H54 (cell line): ENCODE results near the gene PRSS36.
A peak's percentile ranks its signal among the peaks of the same experiment; 100 is the strongest.

Experiments used
- DNase-seq: peaks from one replicate; pipeline ENCODE4 v3.0.0; 2011; ENCODE audit warnings: low spot score, mixed read lengths; ENCODE audit not compliant: insufficient read length
- FAIRE-seq: peaks from 3 replicates; lab custom pipeline; 2011; peaks lifted over from hg19 to GRCh38; lab: Jason Lieb, UNC
- POLR2A ChIP-seq: IDR thresholded peaks from 2 replicates; pipeline ENCODE4 v1.6.1; 2011; ENCODE audit warnings: low read depth, mild to moderate bottlenecking, low read length

The PRSS36 gene

GRCh38 chr16:31188450-31189411 lies 38.9 kb upstream of the PRSS36 start:
- no peak for DNase-seq
- no peak for FAIRE-seq

GRCh38 chr16:31187808-31188189 lies 37.9 kb upstream of the PRSS36 start:
- TF ChIP-seq POLR2A, result no peak
- no peak for DNase-seq
- no peak for FAIRE-seq

More at GRCh38 chr16:31188450-31189411, 38.9 kb upstream of the PRSS36 start:
- TF ChIP-seq POLR2A, result no peak

DNA sequence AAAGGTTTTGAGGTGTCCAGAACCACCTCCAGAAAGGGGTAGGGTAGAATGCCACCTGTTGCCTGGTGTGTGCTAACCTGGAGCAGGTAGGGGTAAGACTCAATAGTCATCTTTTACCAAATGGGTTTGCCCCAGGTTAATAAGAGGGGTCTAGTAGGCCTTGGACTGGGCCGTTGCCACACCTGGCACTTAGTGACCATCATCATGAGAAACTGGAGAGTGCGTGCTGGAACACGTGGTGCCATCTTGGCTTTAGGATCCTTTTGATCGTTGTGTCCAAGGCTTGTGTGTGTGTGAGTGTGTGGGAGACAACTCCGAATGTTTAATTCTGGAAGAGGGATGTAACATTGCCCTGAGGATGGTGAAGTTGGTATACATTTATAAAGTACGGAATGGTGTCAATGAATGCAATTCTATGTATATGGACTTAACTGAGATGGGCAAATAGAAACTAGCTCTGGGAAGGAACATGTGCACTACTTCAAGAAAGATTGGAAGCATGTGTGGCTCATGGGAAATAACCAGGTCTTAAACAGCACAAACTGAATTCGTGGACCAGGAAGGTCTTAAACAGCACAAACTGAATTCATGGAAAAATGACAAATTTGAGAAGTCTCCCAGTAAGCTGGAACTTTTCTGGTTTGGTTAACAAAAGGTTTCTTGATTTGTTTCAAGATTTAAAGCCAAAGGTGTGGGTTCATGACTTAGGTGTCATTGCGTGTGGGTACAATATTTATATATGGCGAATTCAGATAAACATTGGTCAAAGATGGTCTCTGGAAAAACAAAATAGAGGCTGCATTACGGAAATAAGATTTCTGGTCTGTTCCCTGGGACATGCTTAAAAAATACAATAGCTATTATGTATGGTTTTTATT lies 37.3 kb upstream of the PRSS36 start:
- TF ChIP-seq POLR2A, result no peak
- no peak for DNase-seq
- no peak for FAIRE-seq

DNA sequence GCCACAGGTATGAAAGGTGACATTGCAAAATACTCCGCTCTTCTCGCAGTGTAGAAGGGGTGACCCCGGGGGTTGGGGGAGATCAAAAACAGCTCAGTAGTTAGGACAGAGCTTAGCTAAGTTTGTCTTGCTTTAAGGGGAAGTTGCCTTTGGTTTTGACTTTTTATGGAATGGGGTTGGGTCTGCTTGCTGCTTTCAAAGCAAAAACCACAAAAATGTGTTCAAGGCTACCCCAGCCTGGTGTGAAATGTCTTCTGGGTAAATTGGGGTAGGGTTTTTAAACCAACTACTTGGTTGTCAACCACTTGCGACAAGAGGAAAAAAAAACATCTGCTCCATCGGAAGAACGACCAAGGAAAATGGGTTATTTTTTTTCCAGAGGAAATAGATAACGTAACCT lies 36.3 kb upstream of the PRSS36 start:
- TF ChIP-seq POLR2A, result no peak
- DNase-seq (no peak), FAIRE-seq (no peak)

DNA sequence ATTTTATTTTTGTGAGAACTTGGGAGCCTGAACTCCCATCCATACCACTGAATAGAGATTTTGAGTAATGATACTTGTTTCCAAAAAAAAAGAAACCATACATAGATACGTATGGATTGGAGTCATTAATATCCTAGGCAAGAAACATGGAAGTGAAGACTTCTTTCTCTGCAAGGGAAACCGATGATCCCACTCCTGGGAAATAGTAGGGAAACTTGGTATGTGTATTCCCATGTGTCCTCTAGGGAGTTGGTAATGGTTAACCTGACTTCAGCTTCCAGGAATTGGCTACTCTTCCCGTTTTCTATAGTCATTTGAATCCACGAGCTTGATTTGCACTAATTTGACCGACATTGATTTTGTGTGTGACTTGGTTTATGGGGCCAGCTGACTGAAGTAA lies 35.5 kb upstream of the PRSS36 start:
- no peak for TF ChIP-seq POLR2A
- no peak for FAIRE-seq

GRCh38 chr16:31184888-31185287 lies 35.0 kb upstream of the PRSS36 start:
- no peak for TF ChIP-seq POLR2A
- DNase-seq (no peak), FAIRE-seq (no peak)

More for the DNA sequence above, 35.5 kb upstream of the PRSS36 start:
- no peak for DNase-seq

DNA sequence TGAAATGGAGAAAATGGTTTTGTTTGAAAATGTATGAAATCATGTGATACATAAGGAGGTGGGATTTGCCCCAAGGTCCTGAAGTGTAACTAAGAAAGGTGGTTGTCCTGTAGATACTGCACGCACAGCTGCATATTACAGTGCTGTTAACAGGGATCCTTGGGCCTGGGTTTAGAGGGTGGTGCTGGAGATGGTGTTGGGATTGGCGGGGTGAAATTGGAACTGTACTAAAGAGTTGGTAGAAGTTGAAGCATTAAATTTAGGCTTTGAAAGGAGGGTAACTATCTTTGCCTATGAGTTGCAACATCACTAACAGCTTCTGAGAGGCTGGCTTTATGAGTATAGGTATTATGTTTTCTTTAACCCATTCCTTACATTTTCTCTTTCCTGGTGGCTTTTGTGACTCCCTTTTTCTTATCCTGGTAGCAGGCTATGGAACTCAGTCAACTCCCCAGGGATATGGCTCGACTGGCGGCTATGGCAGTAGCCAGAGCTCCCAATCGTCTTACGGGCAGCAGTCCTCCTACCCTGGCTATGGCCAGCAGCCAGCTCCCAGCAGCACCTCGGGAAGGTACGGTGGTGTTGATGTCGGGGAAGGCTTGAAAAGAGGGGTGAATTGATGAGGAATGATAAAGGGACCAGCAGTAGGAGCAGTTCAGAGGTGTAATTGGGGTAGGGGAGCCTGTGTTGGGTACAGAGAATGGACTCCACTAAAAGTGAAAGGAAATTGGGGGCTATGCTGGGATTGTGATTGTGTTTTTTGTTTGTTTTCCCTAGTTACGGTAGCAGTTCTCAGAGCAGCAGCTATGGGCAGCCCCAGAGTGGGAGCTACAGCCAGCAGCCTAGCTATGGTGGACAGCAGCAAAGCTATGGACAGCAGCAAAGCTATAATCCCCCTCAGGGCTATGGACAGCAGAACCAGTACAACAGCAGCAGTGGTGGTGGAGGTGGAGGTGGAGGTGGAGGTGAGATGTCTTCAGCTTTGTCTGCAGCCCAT lies 33.9 kb upstream of the PRSS36 start:
- DNase-seq (no peak), FAIRE-seq (no peak)
- no peak for TF ChIP-seq POLR2A

DNA sequence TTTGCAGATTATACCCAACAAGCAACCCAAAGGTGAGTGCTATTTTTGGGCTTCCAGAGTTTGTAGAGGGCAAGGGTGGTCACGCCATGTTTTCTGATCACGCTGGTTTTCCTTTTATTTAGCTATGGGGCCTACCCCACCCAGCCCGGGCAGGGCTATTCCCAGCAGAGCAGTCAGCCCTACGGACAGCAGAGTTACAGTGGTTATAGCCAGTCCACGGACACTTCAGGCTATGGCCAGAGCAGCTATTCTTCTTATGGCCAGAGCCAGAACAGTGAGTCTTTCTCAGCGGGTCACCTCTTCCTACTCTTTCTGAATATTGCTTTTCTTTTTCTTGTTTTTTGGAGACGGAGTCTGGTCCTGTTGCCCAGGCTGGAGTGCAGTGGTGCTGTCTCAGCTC lies 32.5 kb upstream of the PRSS36 start:
- no peak for DNase-seq

GRCh38 chr16:31181102-31181830 lies 31.4 kb upstream of the PRSS36 start:
- FAIRE-seq, result no peak
- no peak for DNase-seq

More for the DNA sequence above, 32.5 kb upstream of the PRSS36 start:
- no peak for FAIRE-seq
- TF ChIP-seq POLR2A, result no peak

DNA sequence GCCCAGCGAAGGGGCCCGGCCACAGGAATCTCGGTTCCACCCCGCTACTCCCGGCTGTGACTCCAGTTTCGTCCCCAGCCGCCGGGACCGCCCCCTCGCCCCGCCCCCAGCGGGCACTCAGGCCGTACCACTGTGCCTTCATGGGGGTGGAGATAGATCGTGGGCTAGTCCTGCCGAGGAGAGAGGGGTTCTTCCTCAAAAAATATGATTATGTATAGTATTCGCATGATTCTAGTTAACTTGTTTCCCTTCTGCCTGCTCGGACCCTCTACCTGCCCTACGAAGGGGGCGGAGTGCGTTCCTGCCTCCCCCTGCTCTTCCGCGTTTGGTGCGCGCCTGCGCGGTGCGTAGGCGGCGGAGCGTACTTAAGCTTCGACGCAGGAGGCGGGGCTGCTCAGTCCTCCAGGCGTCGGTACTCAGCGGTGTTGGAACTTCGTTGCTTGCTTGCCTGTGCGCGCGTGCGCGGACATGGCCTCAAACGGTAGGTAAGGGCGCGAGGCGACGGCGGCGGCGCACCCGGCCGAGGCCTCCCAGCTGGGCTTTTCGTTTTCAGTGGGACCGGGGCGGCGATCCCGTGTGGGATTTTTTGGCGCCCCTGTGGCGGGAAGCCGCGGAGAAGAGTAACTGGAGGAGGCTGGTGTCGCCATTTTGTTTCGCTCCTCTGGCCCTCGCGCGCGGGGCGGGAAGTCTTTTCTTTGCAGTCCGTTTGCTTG lies 30.0 kb upstream of the PRSS36 start, which contains the start of gene FUS:
FUS (plus strand) TSS at position 393 of the 713 bp plus-strand sequence; CDS start at position 469, 76 bp downstream.
- DNase-seq (peak; percentile 93), FAIRE-seq (no peak)
- TF ChIP-seq POLR2A, result peak; percentile 100

More at GRCh38 chr16:31181102-31181830, 31.4 kb upstream of the PRSS36 start:
- no peak for TF ChIP-seq POLR2A

DNA sequence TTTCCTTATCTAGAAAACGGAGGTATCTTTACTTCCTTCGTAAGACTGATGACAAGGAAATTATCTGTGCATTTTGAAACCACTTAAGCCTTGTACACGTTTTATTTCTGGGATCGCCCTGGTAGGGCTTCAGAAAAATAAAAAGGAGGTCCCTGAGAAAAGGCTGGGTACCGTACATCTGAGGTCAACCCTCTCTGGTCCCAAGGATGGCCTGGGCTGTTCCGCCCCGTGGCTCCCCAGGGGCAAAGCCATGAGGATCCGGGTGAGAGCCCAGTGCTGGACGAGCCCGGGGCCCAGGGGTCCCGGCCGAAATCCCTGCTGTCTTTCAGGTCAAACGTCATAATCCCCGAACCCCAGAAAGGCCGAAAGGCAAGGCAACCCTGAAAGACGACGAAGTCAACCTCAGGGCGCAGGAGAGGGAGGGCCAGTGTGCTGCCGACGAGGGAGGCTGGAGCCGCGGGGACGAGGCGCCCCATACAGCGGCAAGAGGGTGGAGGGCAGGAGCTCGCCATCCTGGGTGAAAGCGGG lies 29.4 kb upstream of the PRSS36 start:
- DNase-seq (no peak), FAIRE-seq (no peak)
- peak; percentile 74; the same call in 1 of the 2 replicates for TF ChIP-seq POLR2A
